VCaP (cell line): ENCODE data around the gene LAMA2.

Source experiments
- H3K27ac ChIP-seq: fragments of 450-650 bp; 2 replicates; pipeline ENCODE4 v1.5.1; 2017
- TF ChIP-seq, protein P1 (sequence below): fragments of 450-650 bp; conservative IDR thresholded peaks from 2 replicates; pipeline ENCODE4 v1.5.1; 2017; ENCODE audit warnings: mild to moderate bottlenecking, moderate library complexity

Gene LAMA2

DNA sequence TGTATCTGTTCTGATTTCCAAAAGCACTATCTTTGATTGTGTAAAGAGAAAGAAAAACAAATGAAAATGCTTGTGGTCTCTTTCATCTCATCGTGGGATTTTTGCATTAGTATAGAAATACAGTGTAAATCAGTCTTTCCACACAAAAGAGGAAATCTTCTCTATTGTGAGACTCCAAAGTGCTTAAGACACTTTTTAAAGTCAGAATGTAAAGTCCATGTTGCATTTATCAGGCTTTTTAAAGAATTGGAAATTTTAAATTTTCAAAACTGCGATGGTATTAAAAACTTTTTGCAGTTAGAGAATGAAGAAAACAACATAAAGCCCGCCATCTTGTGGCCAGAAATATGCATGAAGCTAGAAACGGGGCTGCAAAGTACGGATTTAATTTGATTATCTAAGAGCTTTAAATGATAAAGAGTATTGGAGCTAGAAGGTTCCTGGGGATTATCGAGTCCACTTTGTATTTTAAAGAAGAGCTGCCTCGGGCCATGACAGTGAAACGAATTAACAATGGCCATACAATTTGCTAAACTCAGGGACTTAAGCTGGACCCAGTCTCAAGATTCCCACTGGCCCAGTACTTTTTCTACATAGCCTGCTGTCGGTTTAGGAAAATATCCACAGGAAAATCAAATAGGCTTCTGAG lies 487.5 kb downstream of the LAMA2 start:
- H3K27ac ChIP-seq: no peak overlapping the region
- TF ChIP-seq, protein P1, sequence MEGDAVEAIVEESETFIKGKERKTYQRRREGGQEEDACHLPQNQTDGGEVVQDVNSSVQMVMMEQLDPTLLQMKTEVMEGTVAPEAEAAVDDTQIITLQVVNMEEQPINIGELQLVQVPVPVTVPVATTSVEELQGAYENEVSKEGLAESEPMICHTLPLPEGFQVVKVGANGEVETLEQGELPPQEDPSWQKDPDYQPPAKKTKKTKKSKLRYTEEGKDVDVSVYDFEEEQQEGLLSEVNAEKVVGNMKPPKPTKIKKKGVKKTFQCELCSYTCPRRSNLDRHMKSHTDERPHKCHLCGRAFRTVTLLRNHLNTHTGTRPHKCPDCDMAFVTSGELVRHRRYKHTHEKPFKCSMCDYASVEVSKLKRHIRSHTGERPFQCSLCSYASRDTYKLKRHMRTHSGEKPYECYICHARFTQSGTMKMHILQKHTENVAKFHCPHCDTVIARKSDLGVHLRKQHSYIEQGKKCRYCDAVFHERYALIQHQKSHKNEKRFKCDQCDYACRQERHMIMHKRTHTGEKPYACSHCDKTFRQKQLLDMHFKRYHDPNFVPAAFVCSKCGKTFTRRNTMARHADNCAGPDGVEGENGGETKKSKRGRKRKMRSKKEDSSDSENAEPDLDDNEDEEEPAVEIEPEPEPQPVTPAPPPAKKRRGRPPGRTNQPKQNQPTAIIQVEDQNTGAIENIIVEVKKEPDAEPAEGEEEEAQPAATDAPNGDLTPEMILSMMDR: peak; percentile 77

- no peak overlapping the region for H3K27ac ChIP-seq
- TF ChIP-seq, protein P1: no peak
Measured at GRCh38 chr6:129381885-129382284, 498.9 kb downstream of the LAMA2 start.

DNA sequence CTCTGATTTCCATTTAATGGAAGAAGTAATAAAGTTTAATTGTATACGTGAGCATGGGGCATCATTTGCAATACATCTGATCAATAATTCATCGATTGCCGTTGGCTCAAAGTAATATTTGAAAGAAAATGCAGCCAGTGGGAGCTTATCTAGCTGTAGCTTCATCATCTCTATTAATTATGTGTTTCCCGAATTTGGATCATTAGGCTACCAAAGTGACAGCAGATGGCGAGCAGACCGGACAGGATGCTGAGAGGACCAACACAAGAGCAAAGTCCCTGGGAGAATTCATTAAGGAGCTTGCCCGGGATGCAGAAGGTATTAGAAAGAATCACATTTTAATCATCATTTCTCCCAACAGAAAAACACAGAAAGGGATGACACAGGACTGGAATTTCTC lies 500.0 kb downstream of the LAMA2 start:
- no peak overlapping the region for H3K27ac ChIP-seq
- TF ChIP-seq, protein P1: no peak

DNA sequence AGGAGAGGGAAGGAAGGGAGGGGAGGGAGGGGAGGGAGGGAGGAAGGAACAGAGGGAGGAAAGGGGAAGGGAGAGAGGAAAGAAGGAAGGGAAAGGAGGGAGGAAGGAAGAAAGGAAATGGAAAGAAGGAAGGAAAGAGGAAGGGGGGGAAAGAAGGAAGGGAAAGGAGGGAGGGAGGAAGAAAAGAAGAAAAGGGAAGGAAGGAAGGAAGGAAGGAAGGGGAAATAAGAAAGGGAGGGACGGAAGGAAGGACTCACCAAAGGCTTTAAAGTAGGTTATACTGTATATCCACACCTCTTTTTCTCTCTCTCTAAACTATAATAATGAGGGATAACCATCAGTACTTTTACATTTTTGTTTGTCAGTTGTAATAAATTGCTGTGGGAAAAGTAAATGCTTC lies 502.2 kb downstream of the LAMA2 start:
- TF ChIP-seq, protein P1: no peak
- H3K27ac ChIP-seq: no peak overlapping the region

GRCh38 chr6:129390900-129391299 lies 508.0 kb downstream of the LAMA2 start:
- H3K27ac ChIP-seq: no peak overlapping the region
- TF ChIP-seq, protein P1: no peak

DNA sequence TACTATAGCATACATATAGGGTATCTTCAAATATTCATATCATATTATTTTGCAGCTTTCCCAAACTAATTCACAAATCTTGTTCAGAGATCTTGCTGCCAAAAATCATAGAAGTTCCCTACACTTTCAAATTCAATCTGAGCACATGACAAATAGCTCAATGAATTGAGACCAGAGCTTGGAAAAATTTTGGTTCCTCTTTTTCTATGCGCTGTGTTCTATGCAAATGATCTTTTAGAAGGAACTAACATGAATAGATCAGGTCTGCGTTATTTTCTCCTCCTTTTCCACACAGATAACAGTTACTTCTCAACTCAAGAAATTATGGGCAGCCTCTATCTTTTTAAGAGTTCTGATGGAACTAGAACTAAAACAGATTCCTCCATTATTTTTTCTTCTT lies 510.7 kb downstream of the LAMA2 start:
- H3K27ac ChIP-seq: no peak overlapping the region
- TF ChIP-seq, protein P1: no peak

- TF ChIP-seq, protein P1: no peak
- no peak overlapping the region for H3K27ac ChIP-seq
Measured at GRCh38 chr6:129398764-129399163, 515.8 kb downstream of the LAMA2 start.
